Breast epithelium (tissue), 3 donors: ENCODE measurements around the gene CDH13.

Source experiments
- CTCF ChIP-seq, 3 donors: fragments of 450-650 bp; IDR thresholded peaks; one replicate each; pipeline ENCODE4 v1.5.1; 2016 to 2017; ENCODE audit warnings: antibody characterized with exemption in 3 of 3, mild to moderate bottlenecking in 3 of 3, moderate library complexity in 3 of 3
- POLR2A ChIP-seq: fragments of 450-650 bp; IDR thresholded peaks from one replicate; pipeline ENCODE4 v1.6.1; 2016; ENCODE audit warnings: antibody characterized with exemption, mild to moderate bottlenecking, moderate library complexity

GRCh38 chr16:83253521-83253920 is 626.8 kb downstream of the CDH13 start:
- TF ChIP-seq CTCF (IDR thresholded peaks at IDR 0.05) = no peak
- no peak for TF ChIP-seq POLR2A
